Heart left ventricle (tissue), 16 donors: Measurements from ENCODE around the gene PRKRIP1. TPM values are rescaled to one million over a fixed set of nuclear protein-coding genes. Genes with fewer than 3 reads are reported as not detected.
"Not testable (repeated sequence)": the region's sequence is repeated elsewhere in the genome, so short reads cannot be mapped to it uniquely, and the experiment has no call there.

Source experiments
- ATAC-seq, 4 donors: fragments of 200-7000 bp; cut with Tn5 transposase; one replicate each; pipeline ENCODE4 v1.9.1; 2020 to 2022; ENCODE audit warnings: moderate library complexity in 4 of 4, mild to moderate bottlenecking in 3 of 4, moderate number of reproducible peaks in 1 of 4
- DNase-seq, 5 donors: peaks; one replicate each; pipeline ENCODE4 v3.0.0-alpha.2; 2020
- H3K27ac ChIP-seq, 12 donors: fragments of 200-600 bp; sonication (generic) in 4 of 12; one replicate each; pipeline versions ENCODE4 v1.5.0 to v1.8.0; 2016 to 2022; ENCODE audit warnings: mild to moderate bottlenecking in 2 of 12
- H3K27me3 ChIP-seq, 9 donors: fragments of 200-600 bp; sonication (generic) in 2 of 9; one replicate each; pipeline versions ENCODE4 v1.5.1 to v1.8.0; 2016 to 2022; ENCODE audit warnings: mild to moderate bottlenecking in 3 of 9
- H3K36me3 ChIP-seq, 9 donors: fragments of 200-600 bp; sonication (generic) in 2 of 9; one replicate each; pipeline versions ENCODE4 v1.5.0 to v1.8.0; 2018 to 2022; ENCODE audit warnings: mild to moderate bottlenecking in 2 of 9
- H3K4me1 ChIP-seq, 12 donors: fragments of 200-600 bp; sonication (generic) in 4 of 12; one replicate each; pipeline versions ENCODE4 v1.5.0 to v1.8.0; 2016 to 2022; ENCODE audit warnings: mild to moderate bottlenecking in 3 of 12
- H3K4me3 ChIP-seq, 12 donors: fragments of 200-600 bp; sonication (generic) in 4 of 12; one replicate each; pipeline versions ENCODE4 v1.5.0 to v1.8.0; 2017 to 2022; ENCODE audit warnings: mild to moderate bottlenecking in 9 of 12, moderate library complexity in 4 of 12
- H3K9me3 ChIP-seq, 12 donors: fragments of 200-600 bp; sonication (generic) in 4 of 12; one replicate each; pipeline versions ENCODE4 v1.5.0 to v1.8.0; 2016 to 2022; ENCODE audit warnings: mild to moderate bottlenecking in 1 of 12
- POLR2A ChIP-seq, 2 donors: fragments of 450-650 bp; IDR thresholded peaks; one replicate each; pipeline ENCODE4 v1.6.1; 2017; ENCODE audit warnings: antibody characterized with exemption in 2 of 2, mild to moderate bottlenecking in 2 of 2, moderate library complexity in 2 of 2
- WGBS, 4 donors: extraction: QIAGEN DNeasy Blood & Tissue Kit in 2 of 4; methylation state at CpG; one replicate each; pipeline versions ENCODE4 v1.1.5 to v1.1.7; 2013 to 2018; 5-methylcytosine and 5-hydroxymethylcytosine counted together
- intact Hi-C, 10 donors: fragments of 100-400 bp; cut with DNase I; formaldehyde crosslinking; loops; one replicate each; pipeline versions ENCODE4 v1.11.1 to v1.14.2; 2022
- polyA plus RNA-seq, 2 donors: library from polyadenylated mRNA; stranded (reverse); fragments of 200-250 nt; gene quantifications; one replicate each; pipeline ENCODE4 v1.2.3, GENCODE V29; 2013
- total RNA-seq, 9 donors: library from RNA; depleted of rRNA in 2 of 9; stranded (reverse); fragments of >200 nt in 2 of 9; fragmentation: NEBNext Ultra II Directional in 3 of 9; extraction: Animal tissue kit (Norgen Biotek cat#: 25700) in 3 of 9; gene quantifications; one replicate each; pipeline versions ENCODE4 v1.1.0 to v1.2.4, GENCODE V29; 2016 to 2023
- TF ChIP-seq, protein P1 (sequence below), 12 donors: fragments of 200-600 bp; sonication (generic) in 4 of 12; IDR thresholded peaks; one replicate each; pipeline versions ENCODE4 v1.5.0 to v1.8.0; 2018 to 2022; ENCODE audit warnings: antibody characterized with exemption in 12 of 12, mild to moderate bottlenecking in 5 of 12
- donor health status: ischemic (EF 13 %, LVEDD 7.1; RV severe dilation, severe dysfunction).
- donor health status: healthy with polysubstance abuse.
- donor health status: DM: no; HTN: yes; CAD: no.
- donor health status: DM: no; HTN: no; CAD: no.
- donor health status: ischemic (EF 25% LVEDD 6.9; RV normal size, moderate dysfunction).
- donor health status: ischemic (EF 25% LVEDD 5.7; RV mildly dilated, moderate dysfunction).
- donor health status: healthy.
- donor health status: DM: yes; HTN: yes; CAD: no.
- donor health status: ischemic (EF 35%, LVEDD 5.7; RV mildly dilated, moderate dysfunction).
- donor health status: nonischemic (EF 11% LVEDD 7.7; RV severe dilation, severe dysfunction).
- donor health status: DM: yes; HTN: yes; CAD: no.
- donor health status: PGD.
- donor health status: ischemic (EF 29% LVEDD 5.4; RV normal size, mild dysfunction).
- donor health status: nonischemic (EF 23%, LVEDD 6.1; RV moderate dilation, normal function).

Gene PRKRIP1
- total and polyA plus RNA-seq, 11 donors, result 7.4 to 15.2 (median 11.7) TPM

DNA sequence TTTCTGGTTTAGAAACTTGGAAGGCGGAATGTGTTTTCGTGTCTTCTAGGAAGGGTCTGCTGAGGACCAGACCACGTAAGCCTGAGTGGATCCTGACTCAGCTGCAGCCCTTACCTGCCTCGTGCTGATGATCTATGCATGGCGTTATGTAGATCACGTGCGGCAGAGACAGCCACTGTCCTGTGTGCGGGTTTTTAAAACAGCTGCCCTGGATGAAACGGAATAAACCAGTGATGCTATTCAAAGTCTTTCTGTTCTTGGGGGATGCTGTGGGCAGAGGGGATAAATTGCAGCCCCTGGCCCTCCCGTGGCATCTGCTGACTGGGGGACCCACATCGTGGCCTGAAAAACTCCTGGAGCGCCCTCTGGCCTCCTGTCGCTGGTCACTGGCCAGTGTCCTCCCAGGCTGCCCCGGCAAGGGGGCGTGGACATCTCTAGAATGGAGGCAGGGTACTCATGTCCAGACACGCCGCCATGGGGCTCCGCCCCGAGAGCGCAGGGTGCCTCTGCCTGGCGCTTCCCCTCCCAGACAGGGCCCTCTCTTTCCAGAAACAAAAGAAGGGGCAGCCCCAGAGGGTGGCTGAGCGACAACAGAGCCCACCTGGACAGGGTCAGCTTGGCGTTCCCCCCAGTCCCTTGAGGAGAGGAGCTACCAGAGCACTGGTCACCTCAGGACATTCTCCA lies 55.4 kb downstream of the PRKRIP1 start:
- TF ChIP-seq, protein P1, sequence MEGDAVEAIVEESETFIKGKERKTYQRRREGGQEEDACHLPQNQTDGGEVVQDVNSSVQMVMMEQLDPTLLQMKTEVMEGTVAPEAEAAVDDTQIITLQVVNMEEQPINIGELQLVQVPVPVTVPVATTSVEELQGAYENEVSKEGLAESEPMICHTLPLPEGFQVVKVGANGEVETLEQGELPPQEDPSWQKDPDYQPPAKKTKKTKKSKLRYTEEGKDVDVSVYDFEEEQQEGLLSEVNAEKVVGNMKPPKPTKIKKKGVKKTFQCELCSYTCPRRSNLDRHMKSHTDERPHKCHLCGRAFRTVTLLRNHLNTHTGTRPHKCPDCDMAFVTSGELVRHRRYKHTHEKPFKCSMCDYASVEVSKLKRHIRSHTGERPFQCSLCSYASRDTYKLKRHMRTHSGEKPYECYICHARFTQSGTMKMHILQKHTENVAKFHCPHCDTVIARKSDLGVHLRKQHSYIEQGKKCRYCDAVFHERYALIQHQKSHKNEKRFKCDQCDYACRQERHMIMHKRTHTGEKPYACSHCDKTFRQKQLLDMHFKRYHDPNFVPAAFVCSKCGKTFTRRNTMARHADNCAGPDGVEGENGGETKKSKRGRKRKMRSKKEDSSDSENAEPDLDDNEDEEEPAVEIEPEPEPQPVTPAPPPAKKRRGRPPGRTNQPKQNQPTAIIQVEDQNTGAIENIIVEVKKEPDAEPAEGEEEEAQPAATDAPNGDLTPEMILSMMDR (IDR thresholded peaks at IDR 0.05), result no peak
- no peak for TF ChIP-seq POLR2A (IDR thresholded peaks at IDR 0.05)
- peaks cover 0 to 29% (median 9%) of the 10 kb centered on the region in 9 donors for H3K36me3 ChIP-seq
- no peaks in the 10 kb centered on the region for H3K9me3 ChIP-seq
- H3K27me3 ChIP-seq, result no peaks in the 10 kb centered on the region
- peaks cover 0 to 11% (median 0%) of the 10 kb centered on the region in 12 donors for H3K4me1 ChIP-seq
- ATAC-seq (no peak), DNase-seq (no peak)
- 50 to 61% (median 54%) methylated on average over 17 to 23 of the region's 23 CpGs for WGBS, 4 donors
- intact Hi-C loops, result loop anchor here in 1 of 10 donors (10.0 kb wide), 1 partner anchor 47 kb away; no protein-coding TSS in a partner anchor
- no peak overlapping the region for H3K4me3 ChIP-seq
- no peak overlapping the region for H3K27ac ChIP-seq

DNA sequence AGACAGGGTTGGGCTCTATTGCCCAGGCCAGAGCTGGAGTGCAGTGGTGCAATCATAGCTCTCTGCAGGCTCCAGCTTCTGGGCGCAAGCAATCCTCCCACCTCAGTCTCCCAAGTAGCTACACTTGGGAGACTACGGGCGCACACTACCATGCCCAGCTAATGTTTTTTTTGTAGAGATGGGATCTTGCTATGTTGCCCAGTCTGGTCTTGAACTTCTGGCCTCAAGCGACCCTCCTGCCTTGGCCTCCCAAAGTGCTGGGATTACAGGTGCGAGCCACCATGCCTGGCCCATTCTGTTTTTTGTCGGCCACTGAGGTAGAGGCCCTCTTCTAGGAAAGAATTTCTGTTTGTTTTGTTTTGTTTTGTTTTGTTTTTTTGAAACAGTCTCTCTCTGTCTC lies 56.3 kb downstream of the PRKRIP1 start:
- no peaks in the 10 kb centered on the region for H3K9me3 ChIP-seq
- 89 to 90% (median 90%) methylated on average over 6 of the region's 6 CpGs for WGBS, 4 donors
- no peak for ATAC-seq
- intact Hi-C loops, result loop anchor here in 1 of 10 donors (10.0 kb wide), 1 partner anchor 48 kb away; no protein-coding TSS in a partner anchor
- peaks cover 0 to 11% (median 0%) of the 10 kb centered on the region in 12 donors for H3K4me1 ChIP-seq
- H3K27ac ChIP-seq, result no peak overlapping the region
- peaks cover 0 to 30% (median 16%) of the 10 kb centered on the region in 9 donors for H3K36me3 ChIP-seq
- no peak for DNase-seq
- no peak for TF ChIP-seq POLR2A (IDR thresholded peaks at IDR 0.05)
- TF ChIP-seq, protein P1 (IDR thresholded peaks at IDR 0.05), result no peak
- H3K4me3 ChIP-seq, result no peak overlapping the region
- H3K27me3 ChIP-seq, result no peaks in the 10 kb centered on the region

DNA sequence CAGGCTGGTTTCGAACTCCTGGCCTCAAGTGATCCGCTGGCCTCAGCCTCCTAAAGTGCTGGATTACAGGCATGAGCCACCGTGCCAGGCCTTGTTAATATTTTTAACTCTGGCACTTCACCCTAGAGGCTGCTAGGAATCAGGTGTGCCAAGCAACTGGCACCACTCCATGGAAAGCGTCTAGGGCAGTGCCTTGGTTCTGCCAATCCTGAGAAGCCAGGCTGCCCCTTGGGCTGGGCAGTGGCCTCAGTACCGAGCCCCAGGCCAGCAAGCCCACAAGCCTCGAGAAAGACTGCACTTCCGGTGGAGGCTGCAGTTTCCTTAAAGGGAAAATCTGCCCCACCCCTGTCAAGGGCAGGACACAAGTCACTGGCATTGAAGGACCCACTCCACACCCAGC lies 57.2 kb downstream of the PRKRIP1 start:
- Histone ChIP-seq H3K4me1 (peaks cover 0 to 11% (median 0%) of the 10 kb centered on the region in 12 donors), H3K27ac (peak overlapping the region in 1 of 12 donors; percentile 4), H3K4me3 (no peak overlapping the region), H3K9me3 (no peaks in the 10 kb centered on the region), H3K27me3 (no peaks in the 10 kb centered on the region), H3K36me3 (peaks cover 0 to 32% (median 24%) of the 10 kb centered on the region in 9 donors)
- intact Hi-C loops, result loop anchor here in 1 of 10 donors (10.0 kb wide), 1 partner anchor 49 kb away; no protein-coding TSS in a partner anchor
- TF ChIP-seq POLR2A (IDR thresholded peaks at IDR 0.05), result no peak
- TF ChIP-seq, protein P1 (IDR thresholded peaks at IDR 0.05), result no peak
- DNase-seq, result peak in 2 of 5 donors; percentile 50 to 70
- 35 to 54% (median 50%) methylated on average over 7 of the region's 7 CpGs for WGBS, 4 donors
- peak in 3 of 4 donors; percentile 48 to 60 (median 55) for ATAC-seq

DNA sequence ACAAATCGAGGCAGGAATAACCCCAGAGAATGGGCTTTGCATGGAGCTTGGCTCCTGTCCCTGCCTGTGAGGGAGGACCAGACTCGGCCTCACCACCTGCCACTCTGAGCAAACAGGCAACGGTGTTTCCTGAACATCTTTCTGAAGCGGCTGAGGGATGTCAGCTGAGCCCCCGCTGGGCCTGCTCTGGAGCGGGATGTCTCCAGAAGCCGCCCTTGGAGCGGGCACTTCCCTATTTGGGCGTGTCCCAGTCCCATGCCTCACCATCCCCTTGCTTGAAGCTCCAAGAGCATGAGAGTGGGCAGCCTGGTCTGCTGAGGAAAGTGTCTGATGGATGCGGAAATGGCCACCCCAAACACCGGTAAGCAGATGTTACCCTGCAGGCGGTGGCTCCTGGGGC lies 58.3 kb downstream of the PRKRIP1 start:
- H3K4me1 ChIP-seq, result peaks cover 0 to 11% (median 0%) of the 10 kb centered on the region in 12 donors
- H3K27ac ChIP-seq, result no peak overlapping the region
- WGBS, 4 donors, result 69 to 83% (median 75%) methylated on average over 2 to 12 of the region's 12 CpGs
- peaks cover 0 to 43% (median 33%) of the 10 kb centered on the region in 9 donors for H3K36me3 ChIP-seq
- no peak overlapping the region for H3K4me3 ChIP-seq
- DNase-seq (no peak), ATAC-seq (peak in 2 of 4 donors; percentile 3 to 4)
- TF ChIP-seq POLR2A (IDR thresholded peaks at IDR 0.05), result no peak
- TF ChIP-seq, protein P1 (IDR thresholded peaks at IDR 0.05), result no peak
- H3K9me3 ChIP-seq, result no peaks in the 10 kb centered on the region
- intact Hi-C loops, result loop anchor here in 1 of 10 donors (10.0 kb wide), 1 partner anchor 50 kb away; no protein-coding TSS in a partner anchor
- no peaks in the 10 kb centered on the region for H3K27me3 ChIP-seq

DNA sequence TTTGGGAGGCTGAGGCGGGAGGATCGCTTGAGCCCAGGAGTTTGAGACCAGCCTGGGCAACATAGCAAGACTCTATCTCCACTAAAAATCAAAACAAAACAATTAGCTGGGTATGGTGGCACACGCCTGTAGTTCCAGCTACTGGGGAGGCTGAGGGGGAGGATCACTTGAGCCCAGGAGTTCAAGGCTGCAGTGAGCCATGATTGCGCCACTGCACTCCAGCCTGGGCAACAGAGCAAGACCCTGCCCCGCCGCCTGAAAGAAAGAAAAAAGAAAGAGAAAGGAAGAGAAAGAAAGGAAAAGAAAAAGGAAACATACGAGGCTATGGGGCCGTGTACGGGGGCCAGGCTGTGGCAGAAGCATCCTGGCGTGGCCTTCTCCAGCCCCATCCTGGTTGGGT lies 58.8 kb downstream of the PRKRIP1 start:
- not testable (repeated sequence) for DNase-seq, H3K9me3 ChIP-seq, ATAC-seq, H3K27ac ChIP-seq, H3K27me3 ChIP-seq, H3K4me3 ChIP-seq
- 94 to 95% (median 95%) methylated on average over 10 of the region's 10 CpGs for WGBS, 4 donors
- Histone ChIP-seq H3K4me1 (peaks cover 0 to 11% (median 0%) of the 10 kb centered on the region in 12 donors), H3K36me3 (peaks cover 0 to 44% (median 34%) of the 10 kb centered on the region in 9 donors)
- intact Hi-C loops, result loop anchor here in 1 of 10 donors (10.0 kb wide), 1 partner anchor 50 kb away; no protein-coding TSS in a partner anchor
